HEK293T (cell line): ENCODE results near the gene TPSB2.

Experiments
- ARNT ChIP-seq: fragments of 450-650 bp; IDR thresholded peaks from 2 replicates; pipeline ENCODE4 v1.6.1; 2017; ENCODE audit warnings: mild to moderate bottlenecking
- BHLHE40 ChIP-seq: fragments of 450-650 bp; IDR thresholded peaks from 2 replicates; pipeline ENCODE4 v1.6.1; 2016; ENCODE audit warnings: mild to moderate bottlenecking, moderate library complexity, borderline replicate concordance
- CTBP1 ChIP-seq: fragments of 450-650 bp; IDR thresholded peaks from 2 replicates; pipeline ENCODE4 v1.6.1; 2016; ENCODE audit warnings: borderline replicate concordance
- ELF4 ChIP-seq: fragments of 450-650 bp; IDR thresholded peaks from 2 replicates; pipeline ENCODE4 v1.6.1; 2017; ENCODE audit warnings: antibody characterized with exemption
- FOXA1 ChIP-seq: fragments of 450-650 bp; IDR thresholded peaks from 2 replicates; pipeline ENCODE4 v1.6.1; 2016; ENCODE audit warnings: mild to moderate bottlenecking
- FOXK2 ChIP-seq: fragments of 450-650 bp; IDR thresholded peaks from 2 replicates; pipeline ENCODE4 v1.6.1; 2016; ENCODE audit warnings: mild to moderate bottlenecking
- FOXM1 ChIP-seq: fragments of 450-650 bp; IDR thresholded peaks from 2 replicates; pipeline ENCODE4 v1.6.1; 2017; ENCODE audit warnings: mild to moderate bottlenecking, borderline replicate concordance
- HDGF ChIP-seq: fragments of 450-650 bp; IDR thresholded peaks from 2 replicates; pipeline ENCODE4 v1.6.1; 2017; ENCODE audit warnings: antibody characterized with exemption, borderline replicate concordance
- PKNOX1 ChIP-seq: fragments of 450-650 bp; IDR thresholded peaks from 2 replicates; pipeline ENCODE4 v1.6.1; 2016
- SP1 ChIP-seq: fragments of 450-650 bp; IDR thresholded peaks from 2 replicates; pipeline ENCODE4 v1.6.1; 2017
- TARDBP ChIP-seq: fragments of 450-650 bp; IDR thresholded peaks from 2 replicates; pipeline ENCODE4 v1.6.1; 2016
- ZNF384 ChIP-seq: fragments of 450-650 bp; IDR thresholded peaks from 2 replicates; pipeline ENCODE4 v1.6.1; 2016

- TF ChIP-seq BHLHE40, result no peak
- TF ChIP-seq FOXK2, result no peak
- no peak for TF ChIP-seq TARDBP
- no peak for TF ChIP-seq FOXM1
- no peak for TF ChIP-seq ARNT
- TF ChIP-seq SP1, result no peak
- no peak for TF ChIP-seq HDGF
- TF ChIP-seq FOXA1, result no peak
- no peak for TF ChIP-seq CTBP1
- TF ChIP-seq ELF4, result no peak
- no peak for TF ChIP-seq ZNF384
- no peak for TF ChIP-seq PKNOX1
Measured at GRCh38 chr16:1262210-1262845, 32.3 kb upstream of the TPSB2 start.
